GM12873 (cell line): Measurements from ENCODE around the gene KRTAP10-9.

ENCODE experiments used
- CTCF ChIP-seq: IDR thresholded peaks from 2 replicates; pipeline ENCODE4 v1.5.1; 2012; ENCODE audit warnings: low read depth, mild to moderate bottlenecking, moderate library complexity, low read length, control low read depth; ENCODE audit not compliant: insufficient read depth; ENCODE audit errors: missing control alignments

KRTAP10-9 gene

GRCh38 chr21:44623575-44623974 lies 3.3 kb upstream of the KRTAP10-9 start:
- TF ChIP-seq CTCF: no peak

GRCh38 chr21:44625756-44626155 lies 1.1 kb upstream of the KRTAP10-9 start:
- no peak for TF ChIP-seq CTCF

GRCh38 chr21:44626262-44626661 lies 631 bp upstream of the KRTAP10-9 start:
- no peak for TF ChIP-seq CTCF

GRCh38 chr21:44628707-44629391 lies 2.0 kb downstream of the KRTAP10-9 start:
- no peak for TF ChIP-seq CTCF

- no peak for TF ChIP-seq CTCF
Measured at GRCh38 chr21:44630440-44630839, 3.5 kb downstream of the KRTAP10-9 start.

- TF ChIP-seq CTCF: no peak
Measured at GRCh38 chr21:44632067-44632466, 5.2 kb downstream of the KRTAP10-9 start.

GRCh38 chr21:44636209-44637017 lies 9.5 kb downstream of the KRTAP10-9 start:
- TF ChIP-seq CTCF: no peak
